Lung (tissue), 16 donors: ENCODE data around the gene TIMM10. TPM values are rescaled to one million over a fixed set of nuclear protein-coding genes. Genes with fewer than 3 reads are reported as not detected.

Experiments
- ATAC-seq: fragments of 200-7000 bp; cut with Tn5 transposase; one replicate; pipeline ENCODE4 v1.9.1; 2020; ENCODE audit warnings: moderate number of reproducible peaks; ENCODE audit not compliant: insufficient read depth, low FRiP score
- DNase-seq, 3 donors: peaks; one replicate each; pipeline ENCODE4 v3.0.0-alpha.2; 2013 to 2017
- H3K27ac ChIP-seq, 2 donors: one replicate each; pipeline ENCODE4 v1.5.1; 2013; ENCODE audit warnings: mild to moderate bottlenecking in 2 of 2, moderate library complexity in 2 of 2, control low read depth in 1 of 2, inconsistent platforms in 1 of 2, low read depth in 1 of 2, low read length in 1 of 2
- H3K27me3 ChIP-seq, 3 donors: one replicate each; pipeline ENCODE4 v1.5.1; 2013; ENCODE audit warnings: low read length in 2 of 3; ENCODE audit not compliant: control insufficient read depth in 3 of 3, insufficient read depth in 3 of 3
- H3K36me3 ChIP-seq, 4 donors: one replicate each; pipeline ENCODE4 v1.5.1; 2013; ENCODE audit warnings: low read length in 4 of 4, mild to moderate bottlenecking in 1 of 4, moderate library complexity in 1 of 4; ENCODE audit not compliant: control insufficient read depth in 4 of 4, insufficient read depth in 4 of 4
- H3K4me1 ChIP-seq, 5 donors: one replicate each; pipeline ENCODE4 v1.5.1; 2013; ENCODE audit warnings: low read length in 5 of 5, mild to moderate bottlenecking in 2 of 5, moderate library complexity in 1 of 5; ENCODE audit not compliant: control insufficient read depth in 5 of 5, insufficient read depth in 5 of 5
- H3K4me3 ChIP-seq: one replicate; pipeline ENCODE4 v1.5.1; 2013; ENCODE audit warnings: mild to moderate bottlenecking, control low read depth, moderate library complexity
- H3K9ac ChIP-seq, 2 donors: one replicate each; pipeline ENCODE4 v1.5.1; 2013; ENCODE audit warnings: low read length in 2 of 2, control low read depth in 1 of 2; ENCODE audit not compliant: insufficient read depth in 1 of 2
- H3K9me3 ChIP-seq, 4 donors: one replicate each; pipeline ENCODE4 v1.5.1; 2013; ENCODE audit warnings: low read length in 3 of 4, mild to moderate bottlenecking in 1 of 4, moderate library complexity in 1 of 4; ENCODE audit not compliant: control insufficient read depth in 4 of 4, insufficient read depth in 3 of 4
- CTCF ChIP-seq: IDR thresholded peaks from 2 replicates; pipeline ENCODE4 v1.5.1; 2012; ENCODE audit warnings: mild to moderate bottlenecking; ENCODE audit errors: control extremely low read depth, extremely low read depth
- WGBS, 2 donors: extraction: QIAGEN DNeasy Blood & Tissue Kit; methylation state at CpG; one replicate each; pipeline ENCODE4 v1.1.7; 2013; 5-methylcytosine and 5-hydroxymethylcytosine counted together
- long read RNA-seq, 5 donors: transcript quantifications; one replicate each; lab custom pipeline, GENCODE V29; 2026
- polyA plus RNA-seq, 2 donors: library from polyadenylated mRNA; stranded (reverse); fragments of 200-250 nt; gene quantifications; one replicate each; pipeline ENCODE4 v1.2.1, GENCODE V29; 2013
- total RNA-seq, 2 donors: library from RNA; depleted of rRNA in 1 of 2; stranded (reverse); fragments of >200 nt in 1 of 2; gene quantifications; one replicate each; pipeline ENCODE4 v1.2.1, GENCODE V29; 2014 to 2021
- donor health status: control.
- donor health status: control.
- donor health status: Bipolar disorder and iron deficiency.
- donor health status: healthy.
- donor health status: DM: yes; HTN: yes; CAD: no.

The TIMM10 gene
- total RNA-seq (10 to 100 TPM; 10.4 to 46.5 TPM), polyA plus RNA-seq (10 to 100 TPM; 45.1 to 64.7 TPM)
- long read RNA-seq, donor 1, transcript TIMM10-201 (3 exons, 680 nt) = major isoform, 30 of 36 reads
- long read RNA-seq, donor 1, partial matches to known transcripts = 5 of 36 reads
- long read RNA-seq, donor 1, other reads (novel, unspliced or antisense) = 0 of 36 reads
- long read RNA-seq, donor 2, transcript TIMM10-201 (3 exons, 680 nt) = major isoform, 16 of 17 reads
- long read RNA-seq, donor 2, partial matches to known transcripts = 0 of 17 reads
- long read RNA-seq, donor 2, other reads (novel, unspliced or antisense) = 0 of 17 reads
- long read RNA-seq, donor 3, transcript TIMM10-201 (3 exons, 680 nt) = major isoform, 23 of 23 reads
- long read RNA-seq, donor 3, partial matches to known transcripts = 0 of 23 reads
- long read RNA-seq, donor 3, other reads (novel, unspliced or antisense) = 0 of 23 reads
- long read RNA-seq, donor 4, transcript TIMM10-201 (3 exons, 680 nt) = major isoform, 19 of 19 reads
- long read RNA-seq, donor 4, partial matches to known transcripts = 0 of 19 reads
- long read RNA-seq, donor 4, other reads (novel, unspliced or antisense) = 0 of 19 reads
- long read RNA-seq, donor 5, transcript TIMM10-201 (3 exons, 680 nt) = major isoform, 59 of 66 reads
- long read RNA-seq, donor 5, partial matches to known transcripts = 5 of 66 reads
- long read RNA-seq, donor 5, other reads (novel, unspliced or antisense) = 0 of 66 reads

GRCh38 chr11:57530596-57531507 lies at the start of gene TIMM10:
TIMM10 (minus strand) TSS chr11:57530754; CDS start chr11:57530189, 565 bp downstream.
- TF ChIP-seq CTCF = no peak

GRCh38 chr11:57574061-57574460 lies 43.5 kb upstream of the TIMM10 start:
- no peak overlapping the region for H3K4me3 ChIP-seq
- no peak for DNase-seq
- WGBS, 2 donors = 63 to 93% methylated on average over 4 of the region's 4 CpGs

More at GRCh38 chr11:57530596-57531507, at the start of gene TIMM10:
- H3K4me1 ChIP-seq = peaks cover 0 to 15% (median 7%) of the 10 kb centered on the region in 5 donors
- DNase-seq (peak; percentile 97 to 99 (median 98)), ATAC-seq (peak; percentile 97)
- WGBS, 2 donors = 0% methylated on average over 49 of the region's 49 CpGs
- H3K9ac ChIP-seq = peak within 1 kb of the TSS; percentile 69 to 81
- H3K27me3 ChIP-seq = no peaks in the 10 kb centered on the region
- H3K9me3 ChIP-seq = no peaks in the 10 kb centered on the region
- peak within 1 kb of the TSS; percentile 67 to 75 for H3K27ac ChIP-seq
- peaks cover 0 to 14% (median 7%) of the 10 kb centered on the region in 4 donors for H3K36me3 ChIP-seq
- peak within 1 kb of the TSS; percentile 72 for H3K4me3 ChIP-seq

GRCh38 chr11:57571606-57572005 lies 41.1 kb upstream of the TIMM10 start:
- no peaks in the 10 kb centered on the region for H3K9me3 ChIP-seq
- H3K9ac ChIP-seq = no peak overlapping the region
- no peaks in the 10 kb centered on the region for H3K27me3 ChIP-seq
- 14 to 41% methylated on average over 2 of the region's 2 CpGs for WGBS, 2 donors
- ATAC-seq = no peak
- no peak overlapping the region for H3K27ac ChIP-seq
- no peak overlapping the region for H3K4me3 ChIP-seq
- no peaks in the 10 kb centered on the region for H3K36me3 ChIP-seq
- no peak for DNase-seq
- H3K4me1 ChIP-seq = peaks cover 0 to 8% (median 2%) of the 10 kb centered on the region in 5 donors
- no peak for TF ChIP-seq CTCF

More at GRCh38 chr11:57574061-57574460, 43.5 kb upstream of the TIMM10 start:
- Histone ChIP-seq H3K4me1 (peaks cover 0 to 2% (median 0%) of the 10 kb centered on the region in 5 donors), H3K9ac (no peak overlapping the region), H3K27ac (no peak overlapping the region), H3K27me3 (no peaks in the 10 kb centered on the region), H3K36me3 (no peaks in the 10 kb centered on the region), H3K9me3 (no peaks in the 10 kb centered on the region)
- no peak for ATAC-seq
- no peak for TF ChIP-seq CTCF
